HG03439 (cell line): Measurements from ENCODE around the gene KL.

Experiments
- ATAC-seq: cut with Tn5 transposase; IDR thresholded peaks from one replicate; pipeline ENCODE4 v1.9.1; 2021; ENCODE audit warnings: mild to moderate bottlenecking, moderate library complexity; ENCODE audit not compliant: unreplicated experiment

The KL gene

GRCh38 chr13:33109271-33109697 is 93.1 kb downstream of the KL start:
- peak; percentile 32 for ATAC-seq

- ATAC-seq = peak; percentile 43
Measured at GRCh38 chr13:33109801-33110200, 93.6 kb downstream of the KL start.

- ATAC-seq = no peak
Measured at GRCh38 chr13:33110386-33110712, 94.1 kb downstream of the KL start.

- no peak for ATAC-seq
Measured at GRCh38 chr13:33110713-33111413, 94.6 kb downstream of the KL start.

- no peak for ATAC-seq
Measured at GRCh38 chr13:33111414-33112110, 95.3 kb downstream of the KL start.

GRCh38 chr13:33112766-33113165 is 96.5 kb downstream of the KL start:
- ATAC-seq = no peak

GRCh38 chr13:33114146-33114545 is 97.9 kb downstream of the KL start:
- no peak for ATAC-seq

GRCh38 chr13:33115274-33115673 is 99.1 kb downstream of the KL start:
- ATAC-seq = no peak
